ENCODE data around the gene ZCCHC18. TPM values are rescaled to one million over a fixed set of nuclear protein-coding genes. Genes with fewer than 3 reads are reported as not detected.
"Not testable (repeated sequence)": the region's sequence is repeated elsewhere in the genome, so short reads cannot be mapped to it uniquely, and the experiment has no call there.

The ZCCHC18 gene
- total RNA-seq, 1 experiment from 2014 or later = 0.62 TPM

DNA sequence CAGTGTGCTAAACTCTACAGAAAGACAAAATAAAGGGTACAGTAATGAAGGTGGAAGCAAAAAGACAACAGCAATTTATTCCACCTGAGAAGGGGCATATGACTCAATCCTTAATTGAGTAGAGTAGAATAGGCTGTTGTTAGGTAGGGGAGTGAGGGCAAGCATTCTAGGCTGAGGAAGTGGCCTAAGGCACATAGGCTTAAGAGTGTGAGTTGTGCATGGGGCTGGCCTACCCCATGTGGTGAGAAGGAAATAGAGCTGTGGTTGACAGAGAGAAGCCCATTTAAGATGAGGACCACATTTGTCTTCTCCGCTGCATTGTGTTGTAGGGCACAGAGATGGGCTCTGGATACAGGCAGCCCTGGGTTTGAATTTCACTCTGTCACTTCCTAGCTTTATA is 3.4 kb upstream of the ZCCHC18 start:
- no TSS peak for BruUV-seq (replicated peaks)
- ATAC-seq = no peak
- Histone ChIP-seq H3K27ac (ENCODE audit: low read length) (no peak overlapping the region), H3K4me3 (ENCODE audit: low read depth in 2 of 2, low read length in 2 of 2) (no peak overlapping the region), H3K36me3 (ENCODE audit: control insufficient read depth, insufficient read depth, low read length) (no peaks in the 10 kb centered on the region), H3K4me1 (ENCODE audit: control insufficient read depth, insufficient read depth, low read length) (no peaks in the 10 kb centered on the region), H3K9me3 (ENCODE audit: control insufficient read depth, insufficient read depth, low read depth, low read length) (no peaks in the 10 kb centered on the region), H3K27me3 (ENCODE audit: control insufficient read depth, insufficient read depth, low read length) (peaks cover 25% of the 10 kb centered on the region)
- in situ Hi-C loops (cut with HindIII; ENCODE audit: low pct_unique_long_range_greater_than_20kb, low sequenced_read_pairs) (no loop called here), intact Hi-C loops (cut with micrococcal nuclease; ENCODE audit: unreplicated experiment) (no loop called here)
- TF ChIP-seq TCF7L2 (IDR thresholded peaks at IDR 0.05; ENCODE audit: low read depth, low read length) (no peak), POLR2AphosphoS5 (IDR thresholded peaks at IDR 0.05; ENCODE audit: low read depth, low read length) (no peak), SIN3A (IDR thresholded peaks at IDR 0.05; ENCODE audit: borderline replicate concordance, insufficient read depth, low read depth, low read length) (no peak)
- TF ChIP-seq, protein P1, sequence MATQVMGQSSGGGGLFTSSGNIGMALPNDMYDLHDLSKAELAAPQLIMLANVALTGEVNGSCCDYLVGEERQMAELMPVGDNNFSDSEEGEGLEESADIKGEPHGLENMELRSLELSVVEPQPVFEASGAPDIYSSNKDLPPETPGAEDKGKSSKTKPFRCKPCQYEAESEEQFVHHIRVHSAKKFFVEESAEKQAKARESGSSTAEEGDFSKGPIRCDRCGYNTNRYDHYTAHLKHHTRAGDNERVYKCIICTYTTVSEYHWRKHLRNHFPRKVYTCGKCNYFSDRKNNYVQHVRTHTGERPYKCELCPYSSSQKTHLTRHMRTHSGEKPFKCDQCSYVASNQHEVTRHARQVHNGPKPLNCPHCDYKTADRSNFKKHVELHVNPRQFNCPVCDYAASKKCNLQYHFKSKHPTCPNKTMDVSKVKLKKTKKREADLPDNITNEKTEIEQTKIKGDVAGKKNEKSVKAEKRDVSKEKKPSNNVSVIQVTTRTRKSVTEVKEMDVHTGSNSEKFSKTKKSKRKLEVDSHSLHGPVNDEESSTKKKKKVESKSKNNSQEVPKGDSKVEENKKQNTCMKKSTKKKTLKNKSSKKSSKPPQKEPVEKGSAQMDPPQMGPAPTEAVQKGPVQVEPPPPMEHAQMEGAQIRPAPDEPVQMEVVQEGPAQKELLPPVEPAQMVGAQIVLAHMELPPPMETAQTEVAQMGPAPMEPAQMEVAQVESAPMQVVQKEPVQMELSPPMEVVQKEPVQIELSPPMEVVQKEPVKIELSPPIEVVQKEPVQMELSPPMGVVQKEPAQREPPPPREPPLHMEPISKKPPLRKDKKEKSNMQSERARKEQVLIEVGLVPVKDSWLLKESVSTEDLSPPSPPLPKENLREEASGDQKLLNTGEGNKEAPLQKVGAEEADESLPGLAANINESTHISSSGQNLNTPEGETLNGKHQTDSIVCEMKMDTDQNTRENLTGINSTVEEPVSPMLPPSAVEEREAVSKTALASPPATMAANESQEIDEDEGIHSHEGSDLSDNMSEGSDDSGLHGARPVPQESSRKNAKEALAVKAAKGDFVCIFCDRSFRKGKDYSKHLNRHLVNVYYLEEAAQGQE (IDR thresholded peaks at IDR 0.05; ENCODE audit: insufficient read depth in 1 of 2, low read depth in 2 of 2, low read length in 1 of 2) = no peak
- TF ChIP-seq, protein P2, sequence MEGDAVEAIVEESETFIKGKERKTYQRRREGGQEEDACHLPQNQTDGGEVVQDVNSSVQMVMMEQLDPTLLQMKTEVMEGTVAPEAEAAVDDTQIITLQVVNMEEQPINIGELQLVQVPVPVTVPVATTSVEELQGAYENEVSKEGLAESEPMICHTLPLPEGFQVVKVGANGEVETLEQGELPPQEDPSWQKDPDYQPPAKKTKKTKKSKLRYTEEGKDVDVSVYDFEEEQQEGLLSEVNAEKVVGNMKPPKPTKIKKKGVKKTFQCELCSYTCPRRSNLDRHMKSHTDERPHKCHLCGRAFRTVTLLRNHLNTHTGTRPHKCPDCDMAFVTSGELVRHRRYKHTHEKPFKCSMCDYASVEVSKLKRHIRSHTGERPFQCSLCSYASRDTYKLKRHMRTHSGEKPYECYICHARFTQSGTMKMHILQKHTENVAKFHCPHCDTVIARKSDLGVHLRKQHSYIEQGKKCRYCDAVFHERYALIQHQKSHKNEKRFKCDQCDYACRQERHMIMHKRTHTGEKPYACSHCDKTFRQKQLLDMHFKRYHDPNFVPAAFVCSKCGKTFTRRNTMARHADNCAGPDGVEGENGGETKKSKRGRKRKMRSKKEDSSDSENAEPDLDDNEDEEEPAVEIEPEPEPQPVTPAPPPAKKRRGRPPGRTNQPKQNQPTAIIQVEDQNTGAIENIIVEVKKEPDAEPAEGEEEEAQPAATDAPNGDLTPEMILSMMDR (IDR thresholded peaks at IDR 0.05) = no peak
- ChIA-PET POLR2A (no interaction called here), CTCF (no interaction called here)
- DNase-seq (ENCODE audit: low read depth, low spot score) = no peak

DNA sequence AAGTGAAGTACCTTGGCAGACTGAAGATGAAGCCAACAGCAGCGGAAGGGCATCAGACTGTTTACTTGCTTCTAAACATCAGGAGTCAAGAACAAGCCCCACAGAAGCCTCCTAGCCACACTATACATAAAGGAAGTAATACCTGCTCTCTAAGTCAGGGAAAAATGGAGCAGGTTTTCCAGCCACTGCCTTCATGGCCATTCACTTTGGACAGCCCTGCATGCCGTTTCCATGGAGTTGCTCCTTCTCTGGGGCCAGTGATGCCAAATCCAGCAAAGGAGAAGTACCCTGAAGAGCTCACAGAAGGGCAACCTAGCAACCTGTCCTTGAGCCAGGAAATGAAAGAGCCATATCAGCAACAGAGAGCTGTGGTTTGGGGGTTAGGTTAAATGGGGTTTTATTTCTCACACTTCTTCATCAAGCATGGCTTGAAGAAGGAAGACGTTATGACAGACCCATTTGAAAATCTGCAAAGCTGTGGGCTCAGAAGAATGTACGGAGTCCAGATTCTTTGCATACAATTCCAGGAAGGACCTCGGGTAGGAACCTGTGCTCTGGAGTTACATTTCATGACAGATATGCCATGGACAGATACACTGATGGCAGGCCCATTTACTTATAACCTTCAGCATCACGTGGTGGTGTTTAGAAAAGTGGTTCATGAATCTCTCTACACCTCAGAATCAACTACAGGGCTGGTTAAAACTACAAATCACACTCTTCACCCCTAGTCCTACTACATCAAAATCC is 1.7 kb upstream of the ZCCHC18 start:
- DNase-seq (ENCODE audit: low read depth, low spot score); H3K9me3 ChIP-seq (ENCODE audit: control insufficient read depth, insufficient read depth, low read depth, low read length); H3K27ac ChIP-seq (ENCODE audit: low read length); POLR2A ChIA-PET; H3K4me1 ChIP-seq (ENCODE audit: control insufficient read depth, insufficient read depth, low read length); BruUV-seq (replicated peaks); H3K36me3 ChIP-seq (ENCODE audit: control insufficient read depth, insufficient read depth, low read length); ATAC-seq; H3K4me3 ChIP-seq (ENCODE audit: low read depth in 2 of 2, low read length in 2 of 2); in situ Hi-C loops (cut with HindIII; ENCODE audit: low pct_unique_long_range_greater_than_20kb, low sequenced_read_pairs): not testable (repeated sequence)
- intact Hi-C loops (cut with micrococcal nuclease; ENCODE audit: unreplicated experiment) = loop anchor here (5.0 kb wide), 1 partner anchor 263 kb away; no protein-coding TSS in a partner anchor
- peaks cover 23% of the 10 kb centered on the region for H3K27me3 ChIP-seq (ENCODE audit: control insufficient read depth, insufficient read depth, low read length)
- CTCF ChIA-PET = interaction anchor here (0.8 kb wide), 1 partner anchor 49 kb away, joined by 3 read pairs; no protein-coding TSS in a partner anchor

All from Panc1 (cell line).